HG03135 (cell line): ENCODE results near the gene MGP.
A peak's percentile ranks its signal among the peaks of the same experiment; 100 is the strongest.

Source experiments
- ATAC-seq: cut with Tn5 transposase; IDR thresholded peaks from one replicate; pipeline ENCODE4 v1.9.1; 2021; ENCODE audit warnings: mild to moderate bottlenecking, moderate library complexity; ENCODE audit not compliant: unreplicated experiment

Gene MGP

DNA sequence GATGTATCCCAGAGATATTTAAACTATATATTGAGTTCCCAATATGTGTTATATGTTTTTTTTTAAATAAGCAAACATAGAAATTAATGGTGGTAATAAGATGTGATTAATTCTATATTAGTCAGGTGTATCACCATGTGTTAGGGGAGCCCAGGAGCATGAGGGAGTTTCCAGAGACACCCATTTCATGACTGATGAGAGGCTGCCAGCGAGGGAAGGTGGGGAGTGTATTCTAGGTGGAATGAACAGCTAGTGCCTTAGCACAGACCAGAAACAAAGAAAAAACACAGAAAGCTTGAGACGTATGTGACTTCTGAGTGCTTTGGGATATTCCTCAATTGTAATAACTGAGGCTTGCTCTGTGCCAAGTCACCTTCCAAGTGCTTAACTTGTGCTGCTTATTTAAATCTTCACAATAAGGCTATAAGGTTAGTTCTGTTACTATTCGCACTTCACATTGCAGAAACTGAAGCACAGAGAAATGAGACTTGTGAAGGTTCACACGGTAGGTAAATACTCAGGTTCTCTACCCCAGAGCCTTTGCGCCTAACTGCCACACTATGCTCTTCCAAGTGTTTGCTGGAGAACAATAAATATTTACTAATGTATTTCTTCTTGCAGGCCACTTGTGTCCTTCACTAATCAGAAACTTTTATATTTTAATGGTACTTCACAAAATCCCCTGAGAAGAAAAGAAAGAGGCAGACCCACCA is 17.9 kb upstream of the MGP start:
- ATAC-seq: no peak

GRCh38 chr12:14902465-14902864 is 16.8 kb upstream of the MGP start:
- ATAC-seq: no peak

- ATAC-seq: no peak
Observed at GRCh38 chr12:14901228-14901562, 15.5 kb upstream of the MGP start.

DNA sequence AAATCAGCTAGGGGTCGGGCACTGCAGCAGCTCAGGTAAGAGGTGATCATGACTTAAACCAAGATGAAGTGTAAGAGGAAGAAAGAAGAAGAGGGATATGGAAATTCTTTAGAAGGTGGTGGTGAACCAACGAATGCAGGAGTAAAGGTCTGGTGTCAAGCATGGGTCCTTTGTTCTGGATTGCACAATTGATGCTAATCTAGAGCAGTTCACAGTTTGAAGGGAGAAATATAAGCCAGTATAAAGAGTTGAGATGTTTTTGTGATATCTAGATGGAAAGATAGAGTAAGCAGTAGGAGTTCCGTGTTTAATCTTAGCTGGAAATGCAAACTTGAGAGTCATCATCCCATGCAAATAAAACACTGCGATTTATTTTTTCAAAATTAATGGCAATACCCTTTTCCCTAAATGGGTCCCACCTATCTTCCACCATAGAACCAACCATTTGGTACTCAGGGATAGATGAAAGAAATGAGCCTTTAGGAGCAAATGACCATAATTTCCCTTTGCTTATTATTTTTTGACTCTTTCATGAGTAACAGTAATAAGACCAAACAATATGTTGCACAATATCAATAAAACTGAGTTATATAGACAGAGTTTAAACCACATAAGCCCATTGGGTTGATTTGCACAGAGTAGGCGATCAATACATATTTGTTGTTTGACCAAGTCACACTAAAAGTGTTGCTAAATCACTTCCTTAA is 15.0 kb upstream of the MGP start:
- ATAC-seq: no peak

- ATAC-seq: no peak
Observed at GRCh38 chr12:14896521-14897169, 11.0 kb upstream of the MGP start.

DNA sequence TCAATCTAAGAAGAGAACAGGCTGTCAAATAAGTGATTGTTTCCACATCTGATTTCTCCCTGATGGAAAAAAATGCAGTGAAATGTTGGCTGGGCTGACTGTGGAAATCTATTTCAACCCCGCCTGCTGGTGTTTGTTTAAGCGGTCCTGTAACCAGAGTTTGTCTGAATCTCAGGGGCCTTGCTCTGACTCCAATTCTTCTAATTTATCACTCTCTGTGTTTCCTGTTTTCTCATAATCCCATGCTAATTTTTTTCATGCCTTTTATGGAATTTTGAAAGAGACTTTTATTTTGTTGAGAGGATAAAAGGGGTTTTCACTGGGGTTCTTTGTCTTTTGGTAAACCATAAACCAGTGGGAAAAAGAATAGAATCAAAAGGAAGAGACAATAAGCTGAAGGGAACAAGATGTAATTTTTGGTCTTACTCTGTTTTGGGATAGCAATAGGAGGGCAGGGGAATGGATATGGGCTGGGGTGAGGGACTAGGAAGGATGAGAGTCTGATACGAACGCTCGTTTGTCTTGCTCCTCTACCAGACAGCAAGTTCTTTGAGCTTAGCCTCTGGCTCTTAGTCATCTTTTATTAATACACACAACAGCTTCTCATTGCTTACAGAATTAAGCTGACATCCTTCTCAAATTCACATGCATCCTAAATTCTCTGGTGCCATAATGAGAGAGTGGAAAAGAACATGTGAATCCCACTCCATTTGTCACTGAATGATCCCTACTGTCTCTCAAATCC is 8.0 kb upstream of the MGP start:
- ATAC-seq: no peak

DNA sequence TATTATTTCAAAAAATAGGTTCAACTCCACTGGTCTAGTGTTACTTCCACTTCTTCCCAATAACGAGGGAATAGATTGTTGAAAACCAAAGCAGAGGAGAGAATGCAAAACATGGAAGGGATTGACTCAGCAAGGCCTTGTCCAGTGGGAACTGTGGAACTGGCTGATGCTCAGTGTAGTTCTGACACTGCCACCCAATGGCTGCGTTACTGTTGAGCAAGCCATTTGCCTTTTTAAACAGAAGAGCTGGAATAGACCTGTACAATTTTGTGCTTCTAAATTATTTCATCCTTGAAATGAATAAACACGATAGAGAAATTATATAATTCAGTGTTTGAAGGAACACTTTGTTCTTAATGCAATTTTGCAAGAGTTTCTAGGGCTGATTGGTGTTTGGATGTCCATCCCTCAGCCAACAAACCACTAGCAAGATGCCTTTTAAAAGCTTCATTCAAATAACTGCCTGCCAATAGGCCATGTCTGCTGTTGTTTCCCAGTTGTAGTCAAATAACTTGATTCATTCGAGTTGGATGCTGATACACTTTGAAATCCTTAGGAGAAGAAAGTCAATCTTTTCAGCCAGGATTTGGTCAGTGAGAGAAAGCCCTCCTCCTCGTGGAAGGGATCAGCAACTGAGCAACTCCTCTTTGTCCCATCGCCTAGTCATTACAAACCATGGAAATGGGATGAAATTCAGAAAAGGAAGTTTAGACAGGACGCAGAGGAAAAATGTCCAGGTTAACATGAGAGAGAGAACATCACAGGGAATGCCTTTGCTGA is 7.3 kb upstream of the MGP start:
- ATAC-seq: no peak

GRCh38 chr12:14890701-14891100 is 5.0 kb upstream of the MGP start:
- ATAC-seq: no peak

GRCh38 chr12:14886271-14886670 is 617 bp upstream of the MGP start:
- no peak for ATAC-seq

DNA sequence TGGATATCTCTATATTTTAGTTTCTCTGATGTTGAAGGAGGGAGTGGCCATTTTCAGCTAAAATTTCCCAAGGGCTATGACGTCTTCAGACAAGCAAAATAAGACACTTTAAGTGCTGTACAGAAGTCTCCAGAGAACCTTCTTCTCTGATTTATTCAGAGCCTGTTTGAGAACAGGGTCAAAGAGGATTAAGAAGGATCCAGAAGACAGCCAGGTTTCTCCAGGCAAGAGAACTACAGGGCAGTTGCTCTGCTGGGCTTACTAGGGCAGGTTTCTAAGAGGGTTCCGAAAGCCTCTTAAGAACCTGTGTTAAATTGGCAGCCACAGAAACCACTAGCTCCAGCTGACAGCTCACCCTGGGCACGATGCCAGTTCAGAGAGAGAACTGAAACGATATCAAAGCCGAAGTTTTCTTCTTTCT is 1.2 kb downstream of the MGP start:
- ATAC-seq: peak; percentile 97

DNA sequence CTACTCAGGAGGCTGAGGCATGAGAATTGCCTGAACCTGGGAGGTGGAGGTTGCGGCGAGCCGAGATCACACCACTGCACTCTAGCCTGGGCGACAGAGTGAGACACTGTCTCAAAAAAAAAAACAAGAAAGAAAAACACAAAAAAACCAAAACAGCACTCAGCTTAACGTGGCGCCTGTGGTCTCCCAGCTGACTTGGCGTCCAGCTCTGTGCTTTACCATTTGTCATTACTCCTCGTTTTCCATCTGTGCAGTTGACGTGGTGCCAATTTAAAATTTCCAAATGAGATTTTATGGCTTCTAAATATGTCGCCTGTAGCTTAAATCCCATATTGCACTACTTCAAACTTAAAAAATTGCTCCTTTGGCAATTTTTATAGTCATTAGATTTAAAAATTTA is 2.0 kb downstream of the MGP start:
- ATAC-seq: no peak

- ATAC-seq: no peak
Observed at GRCh38 chr12:14880890-14881453, 4.7 kb downstream of the MGP start.

DNA sequence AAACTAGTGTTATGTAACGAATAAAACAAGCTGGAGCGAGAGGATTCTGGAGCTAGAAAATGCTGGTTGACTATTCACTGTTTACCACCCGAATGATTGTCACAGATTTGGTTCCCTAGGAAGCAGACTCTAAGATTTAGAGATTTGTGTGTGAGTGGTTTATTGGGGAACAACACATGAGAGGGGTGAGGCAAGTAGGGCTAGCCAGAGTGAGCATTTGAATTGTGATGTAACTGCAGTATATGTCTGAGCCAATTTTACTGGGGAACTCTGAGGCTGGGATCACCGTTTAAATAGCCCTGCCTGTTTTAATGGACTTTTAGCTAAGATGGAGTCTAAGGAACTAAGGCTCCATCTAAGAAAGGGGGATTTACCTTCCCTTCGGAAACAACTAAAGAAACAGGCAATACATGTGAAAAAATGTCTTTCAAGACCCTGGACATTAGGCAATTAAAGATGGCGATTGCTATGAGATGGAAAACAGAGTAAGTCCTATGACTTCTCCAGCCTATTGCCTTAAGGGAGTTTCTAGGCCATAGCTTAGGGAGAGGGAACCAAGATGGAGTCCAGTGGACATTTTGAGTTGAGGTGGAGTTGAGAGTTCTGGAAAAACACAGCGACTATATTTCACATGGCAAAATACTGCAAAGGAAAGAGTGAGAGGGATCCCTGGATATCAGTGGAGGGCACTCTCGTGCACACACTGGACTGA is 6.3 kb downstream of the MGP start:
- ATAC-seq: no peak

DNA sequence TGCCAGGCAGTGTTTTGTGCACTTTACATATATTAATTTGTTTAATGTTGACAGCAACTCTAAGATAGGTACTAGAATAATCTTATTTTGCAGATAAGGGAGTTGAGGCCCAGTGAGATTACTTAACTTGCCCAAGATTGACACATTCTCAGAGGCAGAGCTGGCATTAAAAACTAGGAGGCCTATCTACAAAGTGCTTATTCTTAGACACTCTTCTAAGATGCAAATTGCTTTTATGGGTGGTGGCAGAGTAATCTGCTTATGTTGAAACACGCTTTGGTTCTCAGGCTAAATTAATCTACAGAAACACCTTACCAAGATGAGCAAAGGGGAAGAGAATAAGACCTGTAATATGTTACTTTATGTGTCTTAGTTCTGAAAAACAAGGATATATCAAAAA is 7.2 kb downstream of the MGP start:
- no peak for ATAC-seq

- no peak for ATAC-seq
Observed at GRCh38 chr12:14876833-14877232, 8.8 kb downstream of the MGP start.

DNA sequence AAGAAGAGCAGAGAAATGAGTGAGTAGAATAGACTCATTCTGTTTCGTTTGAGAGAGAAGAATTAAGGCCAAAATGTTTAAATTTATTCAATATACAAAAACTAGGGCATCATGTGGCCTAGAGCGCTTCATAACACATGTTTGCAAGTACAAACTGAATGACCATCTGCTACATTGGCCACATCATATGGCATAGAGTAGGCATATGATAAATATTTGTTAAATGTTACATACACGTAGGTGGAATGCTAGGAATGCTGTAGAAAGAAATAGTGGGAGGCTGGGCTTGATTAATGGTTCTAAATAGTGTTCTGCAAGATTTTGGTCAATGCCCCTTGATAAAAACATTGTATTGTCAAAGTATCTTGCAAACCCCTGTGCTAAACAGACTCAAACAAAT is 10.8 kb downstream of the MGP start:
- ATAC-seq: no peak

DNA sequence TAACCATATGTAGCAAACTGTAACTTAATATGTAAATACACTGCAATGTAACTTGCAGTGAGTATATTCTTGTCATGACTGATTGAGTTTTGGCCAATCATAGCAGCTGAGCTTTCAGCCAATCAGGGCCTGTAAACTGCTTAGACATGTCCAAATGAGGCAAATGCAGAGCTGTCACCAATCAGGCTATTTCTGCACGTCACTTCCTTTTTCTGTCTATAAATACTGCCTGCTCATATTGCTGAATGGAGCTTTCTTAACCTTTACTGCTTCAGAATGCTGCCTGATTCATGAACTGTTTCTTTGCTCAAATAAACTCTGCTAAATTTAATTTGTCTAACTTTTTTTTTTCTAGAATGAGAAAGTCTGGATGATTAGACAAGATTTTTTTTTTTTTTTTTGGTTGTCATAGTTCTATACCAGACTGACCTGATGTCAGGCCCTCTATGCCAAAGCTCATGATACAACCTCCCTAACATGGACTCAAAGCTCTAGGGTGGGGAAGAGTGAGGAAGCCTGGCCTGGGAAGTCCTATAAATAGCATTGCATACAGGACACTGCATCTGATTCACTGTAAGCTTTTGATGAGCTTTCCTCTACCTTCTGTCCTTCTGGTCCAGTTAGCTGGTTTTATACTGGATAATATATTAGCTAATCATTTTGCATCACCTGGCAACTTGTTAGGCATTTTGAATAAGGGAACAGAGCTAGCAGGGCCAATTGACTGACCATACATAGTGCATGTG is 12.0 kb downstream of the MGP start:
- no peak for ATAC-seq

DNA sequence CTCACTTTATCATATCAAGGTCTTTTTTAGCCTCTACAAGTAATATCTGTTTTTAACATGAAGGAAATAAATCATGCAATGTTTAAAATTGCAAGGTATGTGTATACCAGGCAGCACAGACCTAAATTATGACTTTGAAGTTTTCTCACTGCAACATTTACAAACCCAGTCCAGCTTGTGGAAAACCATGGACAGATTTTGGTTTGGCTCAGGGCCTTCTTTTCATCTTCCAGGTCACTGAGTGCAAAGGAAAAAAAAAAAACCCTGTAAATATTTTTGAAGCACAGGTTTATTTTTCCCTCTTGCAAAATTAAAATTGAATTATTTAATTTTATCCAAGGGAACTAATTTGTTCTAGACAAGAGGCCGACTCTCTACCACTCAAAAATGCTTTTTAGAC is 13.8 kb downstream of the MGP start:
- no peak for ATAC-seq

DNA sequence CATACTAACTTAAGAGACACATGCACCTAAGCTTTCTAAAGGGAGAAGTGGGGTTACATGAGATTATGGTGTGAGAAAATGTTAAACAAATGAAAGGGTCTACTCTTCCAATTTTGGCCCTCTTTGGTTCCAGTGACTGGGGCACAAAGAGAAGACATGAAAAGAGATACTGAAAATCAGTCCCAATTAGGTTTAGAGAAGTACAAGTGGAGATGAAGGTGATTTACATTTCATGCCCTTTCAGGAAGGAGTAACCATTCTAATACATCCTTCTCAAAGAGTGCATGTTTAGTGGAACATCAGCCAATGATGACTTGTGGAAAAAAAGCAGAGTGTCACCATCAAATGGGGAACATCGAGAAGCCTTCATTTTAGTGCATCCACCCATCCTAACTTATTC is 14.4 kb downstream of the MGP start:
- no peak for ATAC-seq
